ENCODE data around the gene SPRR2D. TPM values are rescaled to one million over a fixed set of nuclear protein-coding genes. Genes with fewer than 3 reads are reported as not detected.

Gene SPRR2D
- total and polyA plus RNA-seq, 2 donors (not counting 1 experiment from before 2014, with no cell fraction given), result not detected

DNA sequence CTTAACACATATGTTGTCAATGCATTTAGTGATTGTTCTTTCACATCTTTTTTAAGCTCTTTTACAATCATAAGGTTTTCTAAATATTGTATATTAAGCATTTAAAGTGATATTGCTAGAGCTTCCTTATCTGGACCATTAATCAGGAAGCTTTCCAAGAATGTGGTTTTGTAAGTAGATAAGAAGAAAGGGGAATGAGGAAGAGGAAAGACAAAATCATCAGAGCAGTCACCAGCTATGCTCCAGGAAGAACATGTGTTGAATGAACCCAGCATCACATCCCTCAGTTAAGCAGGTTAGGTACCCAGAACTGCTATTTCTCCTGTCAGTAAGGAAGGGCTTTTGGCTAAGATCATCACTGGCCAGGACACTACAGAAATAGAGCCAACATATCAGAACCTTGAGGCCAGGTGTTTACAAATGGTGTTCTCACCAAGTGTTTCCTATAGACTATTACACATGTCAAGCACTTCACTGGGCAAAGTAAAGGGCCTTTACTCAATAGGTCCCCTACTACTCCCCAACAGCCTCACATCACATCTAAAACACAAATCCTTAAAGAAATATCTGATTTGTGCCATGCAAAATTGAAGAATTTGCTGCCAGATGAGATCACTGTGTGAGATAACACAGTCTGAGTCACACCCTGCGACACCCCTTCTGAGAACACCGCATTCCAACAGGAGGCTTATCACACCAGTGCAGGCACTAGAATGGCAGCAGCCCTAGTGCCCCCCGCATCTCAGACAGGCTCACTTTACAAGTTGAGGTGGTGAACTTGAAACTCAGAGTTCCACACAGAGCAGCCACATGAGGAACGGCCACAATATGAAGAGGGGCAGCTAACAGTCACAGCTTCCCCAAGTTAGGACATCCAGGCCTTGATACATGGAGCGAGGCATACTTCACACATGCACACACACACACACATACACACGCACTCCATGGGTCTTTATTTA is 18.2 kb upstream of the SPRR2D start:
- Mint-ChIP-seq H3K9me3 (ENCODE audit: insufficient read depth) (no peaks in the 10 kb centered on the region), H3K4me1 (no peaks in the 10 kb centered on the region), H3K27ac (no peak overlapping the region), H3K27me3 (peaks cover 39% of the 10 kb centered on the region), H3K4me3 (no peak overlapping the region)
- POLR2A ChIA-PET, result no interaction called here
- no peaks in the 10 kb centered on the region for H3K4me1 ChIP-seq (ENCODE audit: control insufficient read depth in 2 of 2, insufficient read depth in 2 of 2, low read length in 2 of 2)
- H4K20me1 ChIP-seq (ENCODE audit: control insufficient read depth, insufficient read depth, low read length, poor library complexity, severe bottlenecking), result no peaks in the 10 kb centered on the region
- H3K27me3 ChIP-seq (replicated peaks in 1 of 4; ENCODE audit: control extremely low read depth in 1 of 4, control insufficient read depth in 3 of 4, insufficient read depth in 4 of 4, low read length in 3 of 4), result peaks cover 0 to 11% (median 3%) of the 10 kb centered on the region in 4 experiments
- WGBS (ENCODE audit: insufficient coverage), result 45% methylated on average over 5 of the region's 6 CpGs
- H3K36me3 ChIP-seq (replicated peaks in 1 of 2; ENCODE audit: control extremely low read depth in 1 of 2, control insufficient read depth in 1 of 2, extremely low read depth in 1 of 2, insufficient read depth in 2 of 2, low read length in 1 of 2), result no peaks in the 10 kb centered on the region
- ATAC-seq (ENCODE audit: low read depth), result no peak
- TF ChIP-seq, protein P1, sequence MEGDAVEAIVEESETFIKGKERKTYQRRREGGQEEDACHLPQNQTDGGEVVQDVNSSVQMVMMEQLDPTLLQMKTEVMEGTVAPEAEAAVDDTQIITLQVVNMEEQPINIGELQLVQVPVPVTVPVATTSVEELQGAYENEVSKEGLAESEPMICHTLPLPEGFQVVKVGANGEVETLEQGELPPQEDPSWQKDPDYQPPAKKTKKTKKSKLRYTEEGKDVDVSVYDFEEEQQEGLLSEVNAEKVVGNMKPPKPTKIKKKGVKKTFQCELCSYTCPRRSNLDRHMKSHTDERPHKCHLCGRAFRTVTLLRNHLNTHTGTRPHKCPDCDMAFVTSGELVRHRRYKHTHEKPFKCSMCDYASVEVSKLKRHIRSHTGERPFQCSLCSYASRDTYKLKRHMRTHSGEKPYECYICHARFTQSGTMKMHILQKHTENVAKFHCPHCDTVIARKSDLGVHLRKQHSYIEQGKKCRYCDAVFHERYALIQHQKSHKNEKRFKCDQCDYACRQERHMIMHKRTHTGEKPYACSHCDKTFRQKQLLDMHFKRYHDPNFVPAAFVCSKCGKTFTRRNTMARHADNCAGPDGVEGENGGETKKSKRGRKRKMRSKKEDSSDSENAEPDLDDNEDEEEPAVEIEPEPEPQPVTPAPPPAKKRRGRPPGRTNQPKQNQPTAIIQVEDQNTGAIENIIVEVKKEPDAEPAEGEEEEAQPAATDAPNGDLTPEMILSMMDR (IDR thresholded peaks at IDR 0.05), result no peak
- TF ChIP-seq EZH2 (IDR thresholded peaks at IDR 0.05; ENCODE audit: borderline replicate concordance, insufficient read depth, low read depth, low read length, poor library complexity, severe bottlenecking), result no peak
- no peak overlapping the region for H2AFZ ChIP-seq (ENCODE audit: insufficient read depth, low read depth, low read length, poor library complexity, severe bottlenecking)
- H3K4me3 ChIP-seq (ENCODE audit: control extremely low read depth in 1 of 5, extremely low read depth in 1 of 5, insufficient read depth in 1 of 5, low read depth in 2 of 5, low read length in 4 of 5), result no peak overlapping the region
- no peak overlapping the region for H3K27ac ChIP-seq (ENCODE audit: low read length in 2 of 2)
- DNase-seq, result no peak
- H3K79me2 ChIP-seq (ENCODE audit: control insufficient read depth, insufficient read depth, low read length), result no peaks in the 10 kb centered on the region
- H3K9ac ChIP-seq (ENCODE audit: low read length), result no peak overlapping the region
- H3K4me2 ChIP-seq (replicated peaks; ENCODE audit: low read depth, low read length, poor library complexity, severe bottlenecking), result no peak overlapping the region
- peaks cover 0 to 1% (median 0%) of the 10 kb centered on the region in 3 donors for H3K9me3 ChIP-seq (ENCODE audit: control extremely low read depth in 1 of 3, control insufficient read depth in 2 of 3, insufficient read depth in 1 of 3, low read length in 2 of 3)
- CTCF ChIA-PET, result no interaction called here
- intact Hi-C loops (cut with micrococcal nuclease), result no loop called here

DNA sequence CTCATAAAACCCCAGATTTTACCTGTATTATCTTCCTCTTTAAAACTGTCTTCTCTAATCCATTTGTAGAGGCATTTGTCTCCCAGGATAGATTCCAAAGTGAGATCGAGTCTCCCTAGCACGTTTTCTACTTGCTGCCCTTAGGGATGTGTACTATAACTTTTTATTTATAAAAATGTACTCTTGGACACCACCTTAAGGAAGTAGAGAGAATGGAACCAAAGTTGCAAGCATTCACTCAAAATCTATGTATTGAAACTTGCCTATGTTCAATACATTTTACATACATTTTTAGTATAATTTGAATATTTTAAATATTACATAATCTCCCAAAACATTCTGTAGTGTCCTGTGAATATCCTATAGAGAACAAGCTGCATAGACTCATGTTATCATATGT is 17.2 kb upstream of the SPRR2D start:
- Mint-ChIP-seq H3K9me3 (ENCODE audit: insufficient read depth) (no peaks in the 10 kb centered on the region), H3K27ac (no peak overlapping the region)

More for the DNA sequence above, 17.2 kb upstream of the SPRR2D start:
- Mint-ChIP-seq H3K4me1 (no peaks in the 10 kb centered on the region), H3K4me3 (no peak overlapping the region), H3K27me3 (peaks cover 42% of the 10 kb centered on the region)
- TF ChIP-seq EZH2 (IDR thresholded peaks at IDR 0.05; ENCODE audit: borderline replicate concordance, insufficient read depth, low read depth, low read length, poor library complexity, severe bottlenecking), result no peak
- TF ChIP-seq, protein P1 (IDR thresholded peaks at IDR 0.05), result no peak
- no CpG with 5 or more reads among the region's 2 CpGs for WGBS (ENCODE audit: insufficient coverage)
- ChIA-PET CTCF (no interaction called here), POLR2A (no interaction called here)
- DNase-seq (no peak), ATAC-seq (ENCODE audit: low read depth) (no peak)
- no peak overlapping the region for H3K9ac ChIP-seq (ENCODE audit: low read length)
- intact Hi-C loops (cut with micrococcal nuclease), result no loop called here
- H3K36me3 ChIP-seq (replicated peaks in 1 of 2; ENCODE audit: control extremely low read depth in 1 of 2, control insufficient read depth in 1 of 2, extremely low read depth in 1 of 2, insufficient read depth in 2 of 2, low read length in 1 of 2), result no peaks in the 10 kb centered on the region
- H4K20me1 ChIP-seq (ENCODE audit: control insufficient read depth, insufficient read depth, low read length, poor library complexity, severe bottlenecking), result no peaks in the 10 kb centered on the region
- no peaks in the 10 kb centered on the region for H3K4me1 ChIP-seq (ENCODE audit: control insufficient read depth in 2 of 2, insufficient read depth in 2 of 2, low read length in 2 of 2)
- peaks cover 0 to 11% (median 3%) of the 10 kb centered on the region in 4 experiments for H3K27me3 ChIP-seq (replicated peaks in 1 of 4; ENCODE audit: control extremely low read depth in 1 of 4, control insufficient read depth in 3 of 4, insufficient read depth in 4 of 4, low read length in 3 of 4)
- no peaks in the 10 kb centered on the region for H3K79me2 ChIP-seq (ENCODE audit: control insufficient read depth, insufficient read depth, low read length)
- no peak overlapping the region for H3K27ac ChIP-seq (ENCODE audit: low read length in 2 of 2)
- no peak overlapping the region for H2AFZ ChIP-seq (ENCODE audit: insufficient read depth, low read depth, low read length, poor library complexity, severe bottlenecking)
- no peak overlapping the region for H3K4me3 ChIP-seq (ENCODE audit: control extremely low read depth in 1 of 5, extremely low read depth in 1 of 5, insufficient read depth in 1 of 5, low read depth in 2 of 5, low read length in 4 of 5)
- no peak overlapping the region for H3K4me2 ChIP-seq (replicated peaks; ENCODE audit: low read depth, low read length, poor library complexity, severe bottlenecking)
- H3K9me3 ChIP-seq (ENCODE audit: control extremely low read depth in 1 of 3, control insufficient read depth in 2 of 3, insufficient read depth in 1 of 3, low read length in 2 of 3), result peaks cover 0 to 1% (median under 1%) of the 10 kb centered on the region in 3 donors

Data from B cell (primary cell).